ENCODE data around the gene SSC4D.
A peak's percentile ranks its signal among the peaks of the same experiment; 100 is the strongest.
"Not testable (repeated sequence)": the region's sequence is repeated elsewhere in the genome, so short reads cannot be mapped to it uniquely, and the experiment has no call there.

SSC4D gene

GRCh38 chr7:76409537-76409936 lies at the start of gene SSC4D:
TSS of gene SSC4D (minus strand) at chr7:76409697. CDS start at chr7:76404439, 5,258 bp downstream.
- no peak for DNase-seq

GRCh38 chr7:76458504-76458903 lies 49.0 kb upstream of the SSC4D start:
- not testable (repeated sequence) for DNase-seq

GRCh38 chr7:76457017-76457416 lies 47.5 kb upstream of the SSC4D start:
- not testable (repeated sequence) for DNase-seq

GRCh38 chr7:76445577-76446008 lies 36.1 kb upstream of the SSC4D start:
- peak; percentile 38 for DNase-seq

- not testable (repeated sequence) for DNase-seq
Observed at GRCh38 chr7:76443846-76444245, 34.3 kb upstream of the SSC4D start.

GRCh38 chr7:76442664-76443446 lies 33.4 kb upstream of the SSC4D start:
- DNase-seq: not testable (repeated sequence)

GRCh38 chr7:76441792-76442191 lies 32.3 kb upstream of the SSC4D start:
- not testable (repeated sequence) for DNase-seq

- DNase-seq: not testable (repeated sequence)
Observed at GRCh38 chr7:76440404-76440803, 30.9 kb upstream of the SSC4D start.

GRCh38 chr7:76439120-76439888 lies 29.8 kb upstream of the SSC4D start:
- not testable (repeated sequence) for DNase-seq

GRCh38 chr7:76437873-76438272 lies 28.4 kb upstream of the SSC4D start:
- DNase-seq: peak; percentile 84

- DNase-seq: no peak
Observed at GRCh38 chr7:76430836-76431235, 21.3 kb upstream of the SSC4D start.

- no peak for DNase-seq
Observed at GRCh38 chr7:76430211-76430610, 20.7 kb upstream of the SSC4D start.

GRCh38 chr7:76428868-76429805 lies 19.6 kb upstream of the SSC4D start:
- DNase-seq: peak; percentile 71

- no peak for DNase-seq
Observed at GRCh38 chr7:76428149-76428823, 18.8 kb upstream of the SSC4D start.

- no peak for DNase-seq
Observed at GRCh38 chr7:76427635-76428034, 18.1 kb upstream of the SSC4D start.

- DNase-seq: no peak
Observed at GRCh38 chr7:76426246-76426645, 16.7 kb upstream of the SSC4D start.

- DNase-seq: not testable (repeated sequence)
Observed at GRCh38 chr7:76425558-76425957, 16.1 kb upstream of the SSC4D start.

GRCh38 chr7:76425156-76425555 lies 15.7 kb upstream of the SSC4D start:
- DNase-seq: no peak

GRCh38 chr7:76424413-76425111 lies 15.1 kb upstream of the SSC4D start, which contains the start of gene ZP3:
TSS of gene ZP3 (plus strand) at chr7:76424950. CDS start at chr7:76424965, 15 bp downstream.
- no peak for DNase-seq

GRCh38 chr7:76423666-76424412 lies 14.3 kb upstream of the SSC4D start:
- no peak for DNase-seq

GRCh38 chr7:76421097-76421496 lies 11.6 kb upstream of the SSC4D start:
- peak; percentile 98 for DNase-seq

Measured in NCI-H226 (cell line).